ENCODE results near the gene TRUB1.
"Not testable (repeated sequence)": the region's sequence is repeated elsewhere in the genome, so short reads cannot be mapped to it uniquely, and the experiment has no call there.

TRUB1 gene

DNA sequence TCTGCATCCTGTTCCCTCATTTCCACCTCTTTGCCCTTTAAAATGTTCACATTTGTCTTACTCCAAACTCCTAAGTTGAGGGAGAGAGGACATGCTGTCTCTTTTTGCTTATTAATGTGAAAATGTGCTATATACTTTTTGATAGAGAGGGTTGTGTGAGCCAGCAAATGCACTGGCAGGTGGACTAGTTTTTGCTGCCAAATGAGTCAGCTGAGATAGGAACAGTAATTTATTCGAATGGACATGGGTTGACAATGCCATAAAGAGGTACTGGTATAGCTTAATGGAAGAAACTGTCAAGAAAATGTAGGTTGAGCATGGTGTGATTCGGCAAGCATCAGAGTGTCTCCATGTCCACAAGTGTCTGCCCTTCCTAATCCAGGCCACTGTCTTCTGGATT, 9.2 kb upstream of the TRUB1 start:
- POLR2A ChIA-PET: no interaction called here

GRCh38 chr10:114930320-114930719, 7.7 kb upstream of the TRUB1 start:
- H3K4me3 ChIP-seq (ENCODE audit: low read depth, low read length): no peak overlapping the region
- TF ChIP-seq, protein P1, sequence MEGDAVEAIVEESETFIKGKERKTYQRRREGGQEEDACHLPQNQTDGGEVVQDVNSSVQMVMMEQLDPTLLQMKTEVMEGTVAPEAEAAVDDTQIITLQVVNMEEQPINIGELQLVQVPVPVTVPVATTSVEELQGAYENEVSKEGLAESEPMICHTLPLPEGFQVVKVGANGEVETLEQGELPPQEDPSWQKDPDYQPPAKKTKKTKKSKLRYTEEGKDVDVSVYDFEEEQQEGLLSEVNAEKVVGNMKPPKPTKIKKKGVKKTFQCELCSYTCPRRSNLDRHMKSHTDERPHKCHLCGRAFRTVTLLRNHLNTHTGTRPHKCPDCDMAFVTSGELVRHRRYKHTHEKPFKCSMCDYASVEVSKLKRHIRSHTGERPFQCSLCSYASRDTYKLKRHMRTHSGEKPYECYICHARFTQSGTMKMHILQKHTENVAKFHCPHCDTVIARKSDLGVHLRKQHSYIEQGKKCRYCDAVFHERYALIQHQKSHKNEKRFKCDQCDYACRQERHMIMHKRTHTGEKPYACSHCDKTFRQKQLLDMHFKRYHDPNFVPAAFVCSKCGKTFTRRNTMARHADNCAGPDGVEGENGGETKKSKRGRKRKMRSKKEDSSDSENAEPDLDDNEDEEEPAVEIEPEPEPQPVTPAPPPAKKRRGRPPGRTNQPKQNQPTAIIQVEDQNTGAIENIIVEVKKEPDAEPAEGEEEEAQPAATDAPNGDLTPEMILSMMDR (IDR thresholded peaks at IDR 0.05; ENCODE audit: insufficient read depth, low read length, missing control alignments): no peak
- CTCF ChIA-PET: interaction anchor here (1.0 kb wide), 1 partner anchor 10 kb away, joined by 3 read pairs; no protein-coding TSS in a partner anchor
- DNase-seq (ENCODE audit: low read depth, low spot score): peak; percentile 54
- POLR2A ChIA-PET: no interaction called here

More for the DNA sequence above, 9.2 kb upstream of the TRUB1 start:
- no peak for DNase-seq (ENCODE audit: low read depth, low spot score)
- CTCF ChIA-PET: no interaction called here
- TF ChIP-seq, protein P1 (IDR thresholded peaks at IDR 0.05; ENCODE audit: insufficient read depth, low read length, missing control alignments): no peak
- no peak overlapping the region for H3K4me3 ChIP-seq (ENCODE audit: low read depth, low read length)

DNA sequence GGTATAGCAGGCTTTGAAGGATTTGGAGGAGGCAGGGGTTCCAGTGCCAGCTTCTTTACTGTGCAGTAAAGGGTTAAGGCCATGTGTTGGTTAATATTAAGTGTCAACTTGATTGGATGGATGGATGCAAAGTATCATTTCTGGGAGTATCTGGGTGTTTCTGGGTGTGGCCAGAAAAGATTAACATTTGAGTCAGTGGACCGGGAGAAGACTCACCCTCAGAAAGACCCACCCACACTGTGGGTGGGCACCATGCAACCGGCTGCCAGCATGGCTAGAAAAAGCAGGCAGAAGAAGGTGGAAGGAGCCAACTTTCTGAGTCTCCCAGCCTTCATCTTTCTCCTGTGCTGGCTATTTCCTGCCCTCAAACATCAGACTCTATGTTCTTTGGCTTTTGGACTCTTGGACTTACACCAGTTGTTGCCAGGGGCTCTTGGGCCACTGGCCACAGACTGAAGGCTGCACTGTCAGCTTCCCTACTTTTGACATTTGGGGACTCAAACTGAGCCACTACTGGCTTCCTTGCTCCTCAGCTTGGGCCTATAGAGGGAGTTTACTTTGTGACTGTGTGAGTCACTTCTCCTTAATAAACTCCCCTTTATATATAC, 6.8 kb upstream of the TRUB1 start:
- TF ChIP-seq, protein P1 (IDR thresholded peaks at IDR 0.05; ENCODE audit: insufficient read depth, low read length, missing control alignments): no peak
- ChIA-PET CTCF (interaction anchor here (1.0 kb wide), 1 partner anchor 55 kb away, joined by 3 read pairs; no protein-coding TSS in a partner anchor), POLR2A (no interaction called here)
- H3K4me3 ChIP-seq (ENCODE audit: low read depth, low read length): no peak overlapping the region
- DNase-seq (ENCODE audit: low read depth, low spot score): no peak

GRCh38 chr10:114932225-114932624, 5.8 kb upstream of the TRUB1 start:
- ChIA-PET POLR2A (interaction anchor here (0.7 kb wide), 1 partner anchor 56 kb away, joined by 3 read pairs; no protein-coding TSS in a partner anchor), CTCF (interaction anchor here (1.0 to 1.4 kb wide), 3 partner anchors 9 to 56 kb away, joined by 3 to 7 read pairs (median 3); no protein-coding TSS in a partner anchor)
- TF ChIP-seq, protein P1 (IDR thresholded peaks at IDR 0.05; ENCODE audit: insufficient read depth, low read length, missing control alignments): no peak
- DNase-seq (ENCODE audit: low read depth, low spot score): no peak
- H3K4me3 ChIP-seq (ENCODE audit: low read depth, low read length): no peak overlapping the region

DNA sequence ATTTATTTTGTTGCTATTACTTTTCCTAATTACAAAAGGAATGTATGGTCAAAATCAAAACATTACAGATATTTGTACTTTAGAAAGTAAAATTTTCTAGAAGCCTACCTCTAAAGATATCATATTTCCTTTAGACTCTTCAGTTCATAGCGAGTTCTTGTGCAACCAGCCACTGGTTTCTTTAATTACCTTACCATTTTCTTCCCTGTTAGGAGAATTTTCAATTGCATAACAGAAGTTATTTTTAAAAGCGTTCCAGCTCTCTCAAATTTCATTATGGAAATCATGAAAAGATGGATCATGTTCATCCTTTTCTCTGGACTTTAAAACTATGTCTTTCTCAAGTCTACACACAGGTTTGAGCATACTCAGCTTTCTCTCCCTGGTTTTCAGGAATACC, 5.0 kb upstream of the TRUB1 start:
- TF ChIP-seq, protein P1 (IDR thresholded peaks at IDR 0.05; ENCODE audit: insufficient read depth, low read length, missing control alignments): no peak
- ChIA-PET CTCF (interaction anchor here (0.9 to 1.4 kb wide), 3 partner anchors 9 to 56 kb away, joined by 3 to 7 read pairs (median 3); no protein-coding TSS in a partner anchor), POLR2A (interaction anchor here (0.7 kb wide), 1 partner anchor 56 kb away, joined by 3 read pairs; no protein-coding TSS in a partner anchor)
- DNase-seq (ENCODE audit: low read depth, low spot score): no peak
- H3K4me3 ChIP-seq (ENCODE audit: low read depth, low read length): no peak overlapping the region

DNA sequence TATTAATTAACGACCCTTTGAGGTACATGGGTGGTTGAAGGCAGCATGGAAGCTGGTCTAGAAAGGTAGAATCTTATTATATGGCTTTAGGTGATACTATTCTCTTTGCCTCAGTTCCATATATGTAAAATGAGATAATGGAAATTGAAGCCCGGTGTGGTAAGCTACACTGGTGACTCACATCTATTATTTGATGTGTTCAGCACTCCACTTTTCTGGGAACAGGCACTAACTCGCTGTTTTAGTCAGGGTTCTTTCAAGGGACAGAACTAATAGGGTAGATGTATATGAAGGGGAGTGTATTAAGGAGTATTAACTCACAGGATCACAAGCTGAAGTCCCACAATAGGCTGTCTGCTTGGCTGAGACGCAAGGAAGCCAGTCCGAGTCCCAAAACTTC, 4.4 kb upstream of the TRUB1 start:
- CTCF ChIA-PET: interaction anchor here (0.9 kb wide), 1 partner anchor 56 kb away, joined by 3 read pairs; no protein-coding TSS in a partner anchor
- no peak for DNase-seq (ENCODE audit: low read depth, low spot score)
- no peak overlapping the region for H3K4me3 ChIP-seq (ENCODE audit: low read depth, low read length)
- TF ChIP-seq, protein P1 (IDR thresholded peaks at IDR 0.05; ENCODE audit: insufficient read depth, low read length, missing control alignments): no peak
- POLR2A ChIA-PET: no interaction called here

DNA sequence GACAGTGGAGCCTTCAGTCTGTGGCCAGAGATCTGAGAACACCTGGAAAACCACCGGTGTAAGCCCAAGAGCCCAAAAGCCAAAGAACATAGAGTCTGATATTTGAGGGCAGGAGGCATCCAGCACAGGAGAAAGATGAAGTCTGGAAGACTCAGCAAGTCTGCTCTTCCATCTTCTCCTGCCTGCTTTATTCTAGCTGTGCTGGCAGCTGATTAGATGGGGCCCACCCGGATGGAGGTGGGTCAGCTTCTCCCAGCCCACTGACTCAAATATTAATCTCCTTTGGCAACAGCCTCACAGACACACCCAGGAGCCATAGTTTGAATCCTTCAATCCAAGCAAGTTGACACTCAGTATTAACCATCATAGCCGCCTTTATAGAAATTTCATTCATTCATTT, 4.0 kb upstream of the TRUB1 start:
- CTCF ChIA-PET; POLR2A ChIA-PET; DNase-seq (ENCODE audit: low read depth, low spot score); H3K4me3 ChIP-seq (ENCODE audit: low read depth, low read length): not testable (repeated sequence)
